ENCODE results near the gene KCNT2. TPM values are rescaled to one million over a fixed set of nuclear protein-coding genes. Genes with fewer than 3 reads are reported as not detected.
"Not testable (repeated sequence)": the region's sequence is repeated elsewhere in the genome, so short reads cannot be mapped to it uniquely, and the experiment has no call there.

Gene KCNT2
- total and polyA plus RNA-seq, 4 donors: 1.7 to 11.2 (median 6.8) TPM

- TF ChIP-seq REST (IDR thresholded peaks at IDR 0.05) (no peak), EGR1 (IDR thresholded peaks at IDR 0.05; ENCODE audit: low read depth in 2 of 2) (no peak), NR2F2 (IDR thresholded peaks at IDR 0.05) (no peak), RXRA (IDR thresholded peaks at IDR 0.05) (no peak), TAF1 (conservative IDR thresholded peaks at IDR 0.05) (no peak), FOXA2 (IDR thresholded peaks at IDR 0.05) (no peak), HNF4A (conservative IDR thresholded peaks at IDR 0.05) (no peak), SP1 (IDR thresholded peaks at IDR 0.05) (no peak)
These were observed 41.8 kb upstream of the KCNT2 start (continued) for GRCh38 chr1:196649990-196650389.

- TF ChIP-seq HNF4A (conservative IDR thresholded peaks at IDR 0.05): no peak
- TF ChIP-seq TAF1 (conservative IDR thresholded peaks at IDR 0.05): no peak
- TF ChIP-seq RXRA (IDR thresholded peaks at IDR 0.05): no peak
- TF ChIP-seq YY1 (IDR thresholded peaks at IDR 0.05): no peak
- TF ChIP-seq EGR1 (IDR thresholded peaks at IDR 0.05; ENCODE audit: low read depth in 2 of 2): no peak
- no peak for TF ChIP-seq ATF3 (IDR thresholded peaks at IDR 0.05)
- no peak for TF ChIP-seq SP1 (IDR thresholded peaks at IDR 0.05)
- no peaks in the 10 kb centered on the region for H3K27me3 ChIP-seq (ENCODE audit: control insufficient read depth in 4 of 4, insufficient read depth in 4 of 4, low read length in 3 of 4)
- 93% methylated on average over 1 of the region's 1 CpG for WGBS
- peak overlapping the region in 1 of 2 donors; percentile 47 for H3K9ac ChIP-seq (ENCODE audit: low read depth in 1 of 2, low read length in 2 of 2)
- no peaks in the 10 kb centered on the region for H3K9me3 ChIP-seq (ENCODE audit: control insufficient read depth in 4 of 4, low read length in 3 of 4)
- no peaks in the 10 kb centered on the region for H3K36me3 ChIP-seq (ENCODE audit: control insufficient read depth in 4 of 4, insufficient read depth in 3 of 4, low read depth in 1 of 4, low read length in 3 of 4)
- H3K27ac ChIP-seq (ENCODE audit: low read depth in 1 of 2, low read length in 2 of 2): no peak overlapping the region
- DNase-seq (ENCODE audit: low spot score): no peak
- H3K4me1 ChIP-seq (ENCODE audit: control insufficient read depth in 4 of 4, insufficient read depth in 4 of 4, low read length in 3 of 4): no peaks in the 10 kb centered on the region
- no peak overlapping the region for H3K4me3 ChIP-seq (ENCODE audit: low read depth in 1 of 3, low read length in 3 of 3)
These were observed 32.7 kb upstream of the KCNT2 start for GRCh38 chr1:196640976-196641375.

GRCh38 chr1:196639291-196639690, 31.1 kb upstream of the KCNT2 start:
- H3K9me3 ChIP-seq (ENCODE audit: control insufficient read depth in 4 of 4, low read length in 3 of 4); H3K27me3 ChIP-seq (ENCODE audit: control insufficient read depth in 4 of 4, insufficient read depth in 4 of 4, low read length in 3 of 4); H3K36me3 ChIP-seq (ENCODE audit: control insufficient read depth in 4 of 4, insufficient read depth in 3 of 4, low read depth in 1 of 4, low read length in 3 of 4); H3K4me3 ChIP-seq (ENCODE audit: low read depth in 1 of 3, low read length in 3 of 3); H3K9ac ChIP-seq (ENCODE audit: low read depth in 1 of 2, low read length in 2 of 2); H3K4me1 ChIP-seq (ENCODE audit: control insufficient read depth in 4 of 4, insufficient read depth in 4 of 4, low read length in 3 of 4); DNase-seq (ENCODE audit: low spot score); H3K27ac ChIP-seq (ENCODE audit: low read depth in 1 of 2, low read length in 2 of 2): not testable (repeated sequence)
- 91% methylated on average over 5 of the region's 5 CpGs for WGBS

- WGBS: 96% methylated on average over 2 of the region's 2 CpGs
- Histone ChIP-seq H3K27ac (ENCODE audit: low read depth in 1 of 2, low read length in 2 of 2) (no peak overlapping the region), H3K4me1 (ENCODE audit: control insufficient read depth in 4 of 4, insufficient read depth in 4 of 4, low read length in 3 of 4) (no peaks in the 10 kb centered on the region), H3K9me3 (ENCODE audit: control insufficient read depth in 4 of 4, low read length in 3 of 4) (no peaks in the 10 kb centered on the region), H3K9ac (ENCODE audit: low read depth in 1 of 2, low read length in 2 of 2) (no peak overlapping the region), H3K27me3 (ENCODE audit: control insufficient read depth in 4 of 4, insufficient read depth in 4 of 4, low read length in 3 of 4) (no peaks in the 10 kb centered on the region), H3K36me3 (ENCODE audit: control insufficient read depth in 4 of 4, insufficient read depth in 3 of 4, low read depth in 1 of 4, low read length in 3 of 4) (no peaks in the 10 kb centered on the region), H3K4me3 (ENCODE audit: low read depth in 1 of 3, low read length in 3 of 3) (no peak overlapping the region)
- DNase-seq (ENCODE audit: low spot score): no peak
- TF ChIP-seq RAD21 (IDR thresholded peaks at IDR 0.05) (no peak), EGR1 (IDR thresholded peaks at IDR 0.05; ENCODE audit: low read depth in 2 of 2) (no peak), TAF1 (conservative IDR thresholded peaks at IDR 0.05) (no peak), JUND (IDR thresholded peaks at IDR 0.05) (no peak), SP1 (IDR thresholded peaks at IDR 0.05) (no peak), REST (IDR thresholded peaks at IDR 0.05) (no peak), HNF4G (IDR thresholded peaks at IDR 0.05) (no peak), CTCF (IDR thresholded peaks at IDR 0.05; ENCODE audit: low read depth, low read length, missing input control) (no peak), NR2F2 (IDR thresholded peaks at IDR 0.05) (no peak), GABPA (IDR thresholded peaks at IDR 0.05 in 1 of 2, conservative IDR thresholded peaks at IDR 0.05 in 1 of 2) (no peak), ATF3 (IDR thresholded peaks at IDR 0.05) (no peak), HNF4A (conservative IDR thresholded peaks at IDR 0.05) (no peak), YY1 (IDR thresholded peaks at IDR 0.05) (no peak), FOXA1 (IDR thresholded peaks at IDR 0.05) (no peak)
These were observed 30.2 kb upstream of the KCNT2 start for GRCh38 chr1:196638466-196638865.

Measured in liver (tissue), 9 donors.